Measurements from ENCODE around the gene APCDD1. TPM values are rescaled to one million over a fixed set of nuclear protein-coding genes. Genes with fewer than 3 reads are reported as not detected.

APCDD1 gene
- total and polyA plus RNA-seq, 2 of the 8 experiments (the other 6 are each of a cell fraction or from before 2014, with no cell fraction given) = 2.6 to 3.6 TPM

DNA sequence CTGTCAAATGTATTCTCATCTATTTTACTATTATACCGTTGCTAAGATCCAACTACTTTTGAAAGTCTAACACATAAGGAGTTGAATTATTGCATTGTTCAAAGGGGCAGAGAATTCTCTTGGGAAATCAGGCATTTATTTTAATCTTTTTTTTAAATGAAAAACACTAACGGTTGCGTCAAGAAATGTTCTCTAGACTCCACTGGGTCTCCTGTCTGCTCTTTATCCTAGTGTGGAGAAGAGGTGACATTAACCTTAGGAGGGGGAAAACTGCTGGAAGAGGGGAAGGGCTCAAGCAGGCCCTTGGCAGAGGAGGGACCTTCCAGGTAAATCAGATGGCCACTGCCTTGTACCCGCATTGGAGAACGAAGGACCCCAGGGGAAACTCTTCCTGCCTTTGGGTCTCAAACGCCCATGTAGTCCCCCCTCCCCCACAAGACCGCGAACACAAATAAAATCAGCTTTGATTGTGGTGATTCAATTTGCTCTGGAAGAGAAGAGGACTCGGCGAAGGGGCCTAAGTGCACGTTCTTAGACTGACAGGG, 1.1 kb upstream of the APCDD1 start (continued):
- TF ChIP-seq SUZ12 (IDR thresholded peaks at IDR 0.05; ENCODE audit: low read length) (no peak), SAP30 (IDR thresholded peaks at IDR 0.05; ENCODE audit: insufficient read depth, insufficient replicate concordance, low read length) (no peak), EZH2 (IDR thresholded peaks at IDR 0.05; ENCODE audit: low read depth, low read length, severe bottlenecking) (no peak), BCL11A (IDR thresholded peaks at IDR 0.05; ENCODE audit: low read depth in 2 of 2, low read length in 2 of 2) (no peak)

Measured in H1 (cell line).